ENCODE data around the gene PSME2. TPM values are rescaled to one million over a fixed set of nuclear protein-coding genes. Genes with fewer than 3 reads are reported as not detected.

The PSME2 gene
- total and polyA plus RNA-seq, 11 donors, result 51.4 to 360 (median 90.4) TPM

GRCh38 chr14:24179294-24179960, 33.0 kb upstream of the PSME2 start:
- TF ChIP-seq POLR2A (IDR thresholded peaks at IDR 0.05) (no peak), CTCF (IDR thresholded peaks at IDR 0.05) (no peak)
- 86 to 92% (median 89%) methylated on average over 8 to 14 of the region's 14 CpGs for whole genome bisulfite sequencing, 4 donors
- peak in 3 of 4 donors; percentile 3 to 17 (median 16) for ATAC-seq

GRCh38 chr14:24178399-24179178, 32.2 kb upstream of the PSME2 start:
- DNase-seq, result no peak
- intact Hi-C loops (cut with DNase I), result no loop called here
- no peak for TF ChIP-seq CTCF (IDR thresholded peaks at IDR 0.05)
- TF ChIP-seq POLR2A (IDR thresholded peaks at IDR 0.05), result no peak
- 87 to 95% (median 92%) methylated on average over 11 to 12 of the region's 12 CpGs for WGBS, 4 donors
- no peak for ATAC-seq
- Histone ChIP-seq H3K4me1 (peaks cover 0 to 17% (median 9%) of the 10 kb centered on the region in 12 donors), H3K9me3 (no peaks in the 10 kb centered on the region), H3K27ac (peak overlapping the region in 2 of 12 donors; percentile 53 to 86), H3K27me3 (no peaks in the 10 kb centered on the region), H3K4me3 (no peak overlapping the region), H3K36me3 (peaks cover 0 to 94% (median 63%) of the 10 kb centered on the region in 9 donors)

More at GRCh38 chr14:24179294-24179960, 33.0 kb upstream of the PSME2 start:
- H3K4me1 ChIP-seq, result peaks cover 0 to 17% (median 9%) of the 10 kb centered on the region in 12 donors
- no peaks in the 10 kb centered on the region for H3K27me3 ChIP-seq
- peak overlapping the region; percentile 45 to 86 (median 68) for H3K27ac ChIP-seq
- H3K4me3 ChIP-seq, result no peak overlapping the region
- no peak for DNase-seq
- H3K9me3 ChIP-seq, result no peaks in the 10 kb centered on the region
- intact Hi-C loops (cut with DNase I), result no loop called here
- H3K36me3 ChIP-seq, result peaks cover 4 to 95% (median 71%) of the 10 kb centered on the region in 9 donors

- intact Hi-C loops (cut with DNase I), result no loop called here
- peaks cover 0 to 94% (median 57%) of the 10 kb centered on the region in 9 donors for H3K36me3 ChIP-seq
Measured at GRCh38 chr14:24177891-24178290, 31.5 kb upstream of the PSME2 start.

More at GRCh38 chr14:24177891-24178290, 31.5 kb upstream of the PSME2 start:
- Histone ChIP-seq H3K4me1 (peaks cover 0 to 17% (median 9%) of the 10 kb centered on the region in 12 donors), H3K27ac (no peak overlapping the region), H3K27me3 (no peaks in the 10 kb centered on the region), H3K4me3 (no peak overlapping the region), H3K9me3 (no peaks in the 10 kb centered on the region)
- no peak for DNase-seq
- ATAC-seq, result no peak
- 90 to 94% (median 92%) methylated on average over 9 to 14 of the region's 14 CpGs for WGBS, 4 donors
- TF ChIP-seq POLR2A (IDR thresholded peaks at IDR 0.05) (no peak), CTCF (IDR thresholded peaks at IDR 0.05) (no peak)

Data from heart left ventricle (tissue), 16 donors.